HUDEP-2 (cell line): Measurements from ENCODE around the gene ADAMTS3.

Source experiments
- DNase-seq, 76 experiments: peaks; one replicate each; lab custom pipeline; 2025; ENCODE audit not compliant: unreplicated experiment in 76 of 76; lab: John Stamatoyannopoulos, UW

Gene ADAMTS3

GRCh38 chr4:72358483-72358882 lies 210.5 kb downstream of the ADAMTS3 start:
- DNase-seq, result no peak

GRCh38 chr4:72357908-72358307 lies 211.1 kb downstream of the ADAMTS3 start:
- no peak for DNase-seq

- no peak for DNase-seq
Observed at GRCh38 chr4:72352711-72353110, 216.3 kb downstream of the ADAMTS3 start.

- DNase-seq, result no peak
Observed at GRCh38 chr4:72351521-72351920, 217.5 kb downstream of the ADAMTS3 start.

GRCh38 chr4:72348701-72349100 lies 220.3 kb downstream of the ADAMTS3 start:
- no peak for DNase-seq

GRCh38 chr4:72344418-72344817 lies 224.6 kb downstream of the ADAMTS3 start:
- DNase-seq, result no peak

GRCh38 chr4:72341432-72341820 lies 227.6 kb downstream of the ADAMTS3 start:
- DNase-seq, result no peak

- DNase-seq, result no peak
Observed at GRCh38 chr4:72340803-72341431, 228.1 kb downstream of the ADAMTS3 start.

- DNase-seq, result no peak
Observed at GRCh38 chr4:72338060-72338459, 231.0 kb downstream of the ADAMTS3 start.

- no peak for DNase-seq
Observed at GRCh38 chr4:72330381-72330780, 238.6 kb downstream of the ADAMTS3 start.

- peak in 17 of 76 experiments; percentile 0 to 29 (median 13) for DNase-seq
Observed at GRCh38 chr4:72326692-72327632, 242.1 kb downstream of the ADAMTS3 start.

- peak in 5 of 76 experiments; percentile 0 to 8 (median 5) for DNase-seq
Observed at GRCh38 chr4:72325215-72325614, 243.8 kb downstream of the ADAMTS3 start.

- DNase-seq, result no peak
Observed at GRCh38 chr4:72323227-72323626, 245.8 kb downstream of the ADAMTS3 start.

GRCh38 chr4:72320223-72320948 lies 248.6 kb downstream of the ADAMTS3 start:
- DNase-seq, result no peak

- DNase-seq, result no peak
Observed at GRCh38 chr4:72319601-72320021, 249.4 kb downstream of the ADAMTS3 start.

- DNase-seq, result no peak
Observed at GRCh38 chr4:72318421-72319170, 250.4 kb downstream of the ADAMTS3 start.

GRCh38 chr4:72314869-72315268 lies 254.2 kb downstream of the ADAMTS3 start:
- no peak for DNase-seq

- no peak for DNase-seq
Observed at GRCh38 chr4:72313121-72313520, 255.9 kb downstream of the ADAMTS3 start.

GRCh38 chr4:72312032-72312650 lies 256.9 kb downstream of the ADAMTS3 start:
- peak in 1 of 76 experiments; percentile 1 for DNase-seq

GRCh38 chr4:72311291-72311690 lies 257.7 kb downstream of the ADAMTS3 start:
- no peak for DNase-seq
